Stimulated activated CD4-positive, alpha-beta T cell treated with anti-CD3 and anti-CD28 coated beads, TNF-alpha, amount 100 ng/mL, for 4 hours (primary cell): Measurements from ENCODE around the gene HSPA4L.

Source experiments
- DNase-seq, 3 experiments: peaks; one replicate each; pipeline ENCODE4 v3.0.0-alpha.2; 2020; ENCODE audit warnings: low read depth in 3 of 3

The HSPA4L gene

GRCh38 chr4:127782275-127783025, at the start of gene HSPA4L:
HSPA4L (plus strand) TSS chr4:127782322; CDS start chr4:127782551, 229 bp downstream.
- DNase-seq = peak in 2 of 3 experiments; percentile 6 to 13

- no peak for DNase-seq
Measured at GRCh38 chr4:127732623-127733328, 49.3 kb upstream of the HSPA4L start.

GRCh38 chr4:127734976-127735375, 47.1 kb upstream of the HSPA4L start:
- DNase-seq = no peak

GRCh38 chr4:127737295-127737694, 44.8 kb upstream of the HSPA4L start:
- DNase-seq = no peak

- no peak for DNase-seq
Measured at GRCh38 chr4:127741247-127741646, 40.9 kb upstream of the HSPA4L start.

- DNase-seq = no peak
Measured at GRCh38 chr4:127747883-127748282, 34.2 kb upstream of the HSPA4L start.

- DNase-seq = no peak
Measured at GRCh38 chr4:127748957-127749356, 33.2 kb upstream of the HSPA4L start.

GRCh38 chr4:127756906-127757305, 25.2 kb upstream of the HSPA4L start:
- no peak for DNase-seq

GRCh38 chr4:127759228-127759820, 22.8 kb upstream of the HSPA4L start:
- DNase-seq = no peak

GRCh38 chr4:127759893-127760292, 22.2 kb upstream of the HSPA4L start:
- no peak for DNase-seq

- no peak for DNase-seq
Measured at GRCh38 chr4:127771535-127772275, 10.4 kb upstream of the HSPA4L start.

GRCh38 chr4:127772769-127773671, 9.1 kb upstream of the HSPA4L start:
- DNase-seq = no peak

- DNase-seq = no peak
Measured at GRCh38 chr4:127775843-127776242, 6.3 kb upstream of the HSPA4L start.

GRCh38 chr4:127776620-127777019, 5.5 kb upstream of the HSPA4L start:
- DNase-seq = no peak

GRCh38 chr4:127777487-127777886, 4.6 kb upstream of the HSPA4L start:
- no peak for DNase-seq

GRCh38 chr4:127778102-127778501, 4.0 kb upstream of the HSPA4L start:
- DNase-seq = no peak

- no peak for DNase-seq
Measured at GRCh38 chr4:127780598-127780997, 1.5 kb upstream of the HSPA4L start.

- no peak for DNase-seq
Measured at GRCh38 chr4:127781300-127782024, 660 bp upstream of the HSPA4L start.

GRCh38 chr4:127782025-127782274, 172 bp upstream of the HSPA4L start:
- peak in 1 of 3 experiments; percentile 36 for DNase-seq

- no peak for DNase-seq
Measured at GRCh38 chr4:127783026-127783769, 1.1 kb downstream of the HSPA4L start.
